SU-DHL-6 (cell line): ENCODE data around the gene MRPS27.

Experiments
- H2AFZ ChIP-seq: fragments of 200-600 bp; sonication (generic); 2 replicates; pipeline ENCODE4 v1.6.1; 2014; ENCODE audit warnings: low read depth, mild to moderate bottlenecking, moderate library complexity, mixed read lengths, antibody characterized with exemption, low read length; ENCODE audit not compliant: severe bottlenecking
- H3F3A ChIP-seq: fragments of 200-600 bp; shearing (Covaris generic); 2 replicates; pipeline ENCODE4 v1.6.0; 2016; ENCODE audit warnings: antibody characterized with exemption, mild to moderate bottlenecking; ENCODE audit not compliant: insufficient read depth
- H3K27ac ChIP-seq: fragments of 200-600 bp; sonication (generic); 2 replicates; pipeline ENCODE4 v1.5.1; 2016; ENCODE audit warnings: low read depth, mild to moderate bottlenecking, low read length, moderate library complexity, mixed read lengths
- H3K27me3 ChIP-seq: fragments of 200-600 bp; sonication (generic), shearing (Covaris generic); 2 replicates; pipeline ENCODE4 v1.6.0; 2014; ENCODE audit warnings: mild to moderate bottlenecking, low read length
- H3K36me3 ChIP-seq: fragments of 200-600 bp; sonication (generic); 2 replicates; pipeline ENCODE4 v1.6.1; 2014; ENCODE audit warnings: mild to moderate bottlenecking, low read length, mixed read lengths
- H3K4me2 ChIP-seq: fragments of 300-600, 200-600 bp; shearing (Covaris generic), sonication (generic); 2 replicates; pipeline ENCODE4 v1.6.0; 2014; ENCODE audit warnings: low read length, low read depth, mild to moderate bottlenecking; ENCODE audit not compliant: poor library complexity, severe bottlenecking
- H3K4me3 ChIP-seq: fragments of 200-600 bp; sonication (generic); 2 replicates; pipeline ENCODE4 v1.5.1; 2014; ENCODE audit warnings: antibody characterized with exemption, low read length, mild to moderate bottlenecking, mixed read lengths; ENCODE audit not compliant: insufficient read depth, poor library complexity, severe bottlenecking
- H3K79me2 ChIP-seq: fragments of 200-600 bp; sonication (generic); 2 replicates; pipeline ENCODE4 v1.6.1; 2014; ENCODE audit warnings: mild to moderate bottlenecking, low read length, moderate library complexity; ENCODE audit not compliant: insufficient read depth
- H3K9ac ChIP-seq: fragments of 200-600 bp; sonication (generic); 2 replicates; pipeline ENCODE4 v1.7.0; 2014; ENCODE audit warnings: mild to moderate bottlenecking, low read length
- H3K9me2 ChIP-seq: fragments of 200-600 bp; sonication (generic); replicated peaks from 2 replicates; pipeline ENCODE4 v1.6.1; 2014; ENCODE audit warnings: low read length; ENCODE audit not compliant: insufficient read depth
- H3K9me3 ChIP-seq: fragments of 200-600 bp; sonication (generic); 2 replicates; pipeline ENCODE4 v1.6.1; 2014; ENCODE audit warnings: low read length, mixed read lengths; ENCODE audit not compliant: insufficient read depth
- H4K20me1 ChIP-seq: fragments of 200-600 bp; sonication (generic); 2 replicates; pipeline ENCODE4 v1.6.1; 2014; ENCODE audit warnings: low read depth, mild to moderate bottlenecking, antibody characterized with exemption, low read length, moderate library complexity, mixed read lengths
- CTCF ChIP-seq: fragments of 200-600 bp; sonication (generic); IDR thresholded peaks from one replicate; pipeline ENCODE4 v1.5.1; 2017; ENCODE audit warnings: antibody characterized with exemption, mild to moderate bottlenecking, low read length, moderate library complexity; ENCODE audit not compliant: insufficient read depth, poor library complexity, severe bottlenecking
- EZH2phosphoT487 ChIP-seq: fragments of 200-600 bp; sonication (generic), shearing (Covaris generic); conservative IDR thresholded peaks from 2 replicates; pipeline ENCODE4 v1.6.1; 2018; ENCODE audit warnings: mild to moderate bottlenecking, antibody characterized with exemption, low read length, moderate library complexity, mixed read lengths

The MRPS27 gene

GRCh38 chr5:72242796-72243475, 77.1 kb downstream of the MRPS27 start:
- Histone ChIP-seq H3F3A (0 out of 2 replicates have a peak, but pooled peaks cover 4% of the 10 kb centered on the region), H3K27ac (no peak overlapping the region), H2AFZ (no peak overlapping the region), H3K36me3 (peaks cover 6% of the 10 kb centered on the region; the same call in 1 of the 2 replicates), H3K9ac (no peak overlapping the region), H3K9me3 (no peaks in the 10 kb centered on the region), H3K9me2 (no peaks in the 10 kb centered on the region), H3K79me2 (peaks cover 58% of the 10 kb centered on the region), H3K27me3 (no peaks in the 10 kb centered on the region), H3K4me2 (no peak overlapping the region), H3K4me3 (no peak overlapping the region), H4K20me1 (no peaks in the 10 kb centered on the region)
- no peak for TF ChIP-seq CTCF
- TF ChIP-seq EZH2phosphoT487 = no peak

- Histone ChIP-seq H3K9me3 (no peaks in the 10 kb centered on the region), H3K27ac (no peak overlapping the region), H3F3A (0 out of 2 replicates have a peak, but pooled peaks cover 4% of the 10 kb centered on the region), H3K4me3 (no peak overlapping the region), H3K9ac (no peak overlapping the region), H2AFZ (no peak overlapping the region), H4K20me1 (no peaks in the 10 kb centered on the region), H3K4me2 (no peak overlapping the region), H3K36me3 (peaks cover 15% of the 10 kb centered on the region; the same call in 1 of the 2 replicates), H3K79me2 (peaks cover 46% of the 10 kb centered on the region), H3K9me2 (no peaks in the 10 kb centered on the region), H3K27me3 (no peaks in the 10 kb centered on the region)
- no peak for TF ChIP-seq EZH2phosphoT487
- TF ChIP-seq CTCF = no peak
These were observed 78.6 kb downstream of the MRPS27 start for GRCh38 chr5:72241346-72242003.

GRCh38 chr5:72238712-72239445, 81.2 kb downstream of the MRPS27 start:
- no peak overlapping the region for H2AFZ ChIP-seq
- H3K4me3 ChIP-seq = no peak overlapping the region
- H4K20me1 ChIP-seq = no peaks in the 10 kb centered on the region

More at GRCh38 chr5:72238712-72239445, 81.2 kb downstream of the MRPS27 start:
- Histone ChIP-seq H3K79me2 (peaks cover 38% of the 10 kb centered on the region), H3K36me3 (peaks cover 35% of the 10 kb centered on the region), H3K4me2 (no peak overlapping the region), H3K27ac (no peak overlapping the region), H3K9me3 (no peaks in the 10 kb centered on the region), H3K9me2 (no peaks in the 10 kb centered on the region), H3F3A (no peaks in the 10 kb centered on the region), H3K9ac (no peak overlapping the region), H3K27me3 (no peaks in the 10 kb centered on the region)
- TF ChIP-seq CTCF (no peak), EZH2phosphoT487 (no peak)
